Natural killer cell treated with Interleukin-12 subunit alpha and Interleukin-12 subunit beta and Interleukin-15 and Interleukin-18, amount 100 ng/mL, for 72 hours (primary cell): Measurements from ENCODE around the gene CDK9. TPM values are rescaled to one million over a fixed set of nuclear protein-coding genes. Genes with fewer than 3 reads are reported as not detected.

Source experiments
- ATAC-seq, 2 donors: fragments of 150-1000 bp; cut with Tn5 transposase in 1 of 2; sonication (Bioruptor Pico), chemical (Tn5 transposase) in 1 of 2; 2 replicates each; pipeline ENCODE4 v1.10.0; 2021
- DNase-seq: peaks from one replicate; pipeline ENCODE4 v3.0.0; 2022; ENCODE audit warnings: low spot score
- H3K27ac Mint-ChIP-seq, 2 donors: 1 replicate in 1 of 2; 2 replicates in 1 of 2; pipeline ENCODE4 v1.8.0; 2022; ENCODE audit warnings: mixed read lengths in 2 of 2, mild to moderate bottlenecking in 1 of 2, moderate library complexity in 1 of 2
- H3K27me3 Mint-ChIP-seq, 2 donors: 1 replicate in 1 of 2; 2 replicates in 1 of 2; pipeline ENCODE4 v1.8.0; 2022; ENCODE audit warnings: mixed read lengths in 2 of 2
- H3K36me3 Mint-ChIP-seq: one replicate; pipeline ENCODE4 v1.8.0; 2022; ENCODE audit warnings: mixed read lengths
- H3K4me1 Mint-ChIP-seq, 2 donors: 1 replicate in 1 of 2; 2 replicates in 1 of 2; pipeline ENCODE4 v1.8.0; 2022; ENCODE audit warnings: low read depth in 2 of 2, mixed read lengths in 2 of 2, mild to moderate bottlenecking in 1 of 2
- H3K4me3 Mint-ChIP-seq: one replicate; pipeline ENCODE4 v1.8.0; 2022; ENCODE audit warnings: mixed read lengths
- H3K9me3 Mint-ChIP-seq: 2 replicates; pipeline ENCODE4 v1.8.0; 2022; ENCODE audit warnings: mixed read lengths
- total RNA-seq, 2 donors: library from RNA; stranded (reverse); gene quantifications; one replicate each; pipeline ENCODE4 v1.2.3, GENCODE V29; 2022

Gene CDK9
- 100 to 1,000 TPM; 119 to 132 TPM for total RNA-seq

DNA sequence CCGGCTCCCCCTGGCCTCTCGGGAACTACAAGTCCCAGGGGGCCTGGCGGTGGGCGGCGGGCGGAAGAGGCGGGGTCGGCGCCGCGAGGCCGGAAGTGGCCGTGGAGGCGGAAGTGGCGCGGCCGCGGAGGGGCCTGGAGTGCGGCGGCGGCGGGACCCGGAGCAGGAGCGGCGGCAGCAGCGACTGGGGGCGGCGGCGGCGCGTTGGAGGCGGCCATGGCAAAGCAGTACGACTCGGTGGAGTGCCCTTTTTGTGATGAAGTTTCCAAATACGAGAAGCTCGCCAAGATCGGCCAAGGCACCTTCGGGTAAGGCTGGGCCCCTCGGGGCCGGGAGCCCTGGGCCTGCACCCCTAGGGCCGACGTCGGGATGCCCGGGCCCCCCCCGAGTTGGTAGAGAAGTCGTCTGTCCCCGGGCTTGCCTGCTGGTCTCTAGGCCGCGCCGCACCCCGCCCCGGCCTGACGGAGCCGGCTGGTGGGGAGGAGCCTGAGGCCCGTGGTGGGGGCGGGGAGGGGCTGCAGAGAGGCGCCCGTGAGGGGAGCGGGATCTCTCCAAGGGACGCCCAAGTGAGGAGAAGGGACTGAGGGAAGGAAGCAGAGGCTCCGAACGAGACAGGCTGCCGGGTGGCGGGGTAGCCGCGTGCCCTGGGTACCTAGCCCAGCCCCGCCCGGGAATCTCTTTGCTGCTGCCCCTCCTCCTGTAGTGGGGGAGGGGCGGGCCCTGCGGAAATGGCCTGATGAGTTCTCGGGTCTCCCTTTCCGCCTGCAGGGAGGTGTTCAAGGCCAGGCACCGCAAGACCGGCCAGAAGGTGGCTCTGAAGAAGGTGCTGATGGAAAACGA is at the start of gene CDK9:
TSS of gene CDK9 (plus strand) at position 102 of the 840 bp plus-strand sequence. CDS start at position 217, 115 bp downstream.
- ATAC-seq (peak; percentile 80 to 87), DNase-seq (peak; percentile 97)
- Mint-ChIP-seq H3K4me1 (peaks cover 59 to 60% of the 10 kb centered on the region in 2 donors), H3K9me3 (no peaks in the 10 kb centered on the region), H3K27ac (peak within 1 kb of the TSS; percentile 88 to 91), H3K36me3 (peaks cover 13% of the 10 kb centered on the region), H3K4me3 (peak within 1 kb of the TSS; percentile 95), H3K27me3 (no peaks in the 10 kb centered on the region)

GRCh38 chr9:127738666-127739065 is 47.2 kb upstream of the CDK9 start:
- peak overlapping the region; percentile 50 to 69 for H3K27ac Mint-ChIP-seq
- H3K4me1 Mint-ChIP-seq = peaks cover 16% of the 10 kb centered on the region in 2 donors
- H3K27me3 Mint-ChIP-seq = no peaks in the 10 kb centered on the region
- H3K4me3 Mint-ChIP-seq = no peak overlapping the region
- DNase-seq (no peak), ATAC-seq (no peak)
- no peaks in the 10 kb centered on the region for H3K9me3 Mint-ChIP-seq
- H3K36me3 Mint-ChIP-seq = no peaks in the 10 kb centered on the region

- DNase-seq (no peak), ATAC-seq (no peak)
- H3K36me3 Mint-ChIP-seq = no peaks in the 10 kb centered on the region
- H3K4me1 Mint-ChIP-seq = peaks cover 9 to 12% of the 10 kb centered on the region in 2 donors
- no peaks in the 10 kb centered on the region for H3K27me3 Mint-ChIP-seq
- H3K4me3 Mint-ChIP-seq = no peak overlapping the region
- no peak overlapping the region for H3K27ac Mint-ChIP-seq
- H3K9me3 Mint-ChIP-seq = no peaks in the 10 kb centered on the region
Measured at GRCh38 chr9:127739614-127740330, 46.1 kb upstream of the CDK9 start.

- Mint-ChIP-seq H3K27me3 (no peaks in the 10 kb centered on the region), H3K4me3 (no peak overlapping the region), H3K36me3 (no peaks in the 10 kb centered on the region), H3K4me1 (peaks cover 0 to 2% of the 10 kb centered on the region in 2 donors), H3K27ac (peak overlapping the region; percentile 31 to 61), H3K9me3 (no peaks in the 10 kb centered on the region)
- ATAC-seq (peak in 1 of 2 donors; percentile 21), DNase-seq (no peak)
Measured at GRCh38 chr9:127741831-127742434, 43.9 kb upstream of the CDK9 start.

DNA sequence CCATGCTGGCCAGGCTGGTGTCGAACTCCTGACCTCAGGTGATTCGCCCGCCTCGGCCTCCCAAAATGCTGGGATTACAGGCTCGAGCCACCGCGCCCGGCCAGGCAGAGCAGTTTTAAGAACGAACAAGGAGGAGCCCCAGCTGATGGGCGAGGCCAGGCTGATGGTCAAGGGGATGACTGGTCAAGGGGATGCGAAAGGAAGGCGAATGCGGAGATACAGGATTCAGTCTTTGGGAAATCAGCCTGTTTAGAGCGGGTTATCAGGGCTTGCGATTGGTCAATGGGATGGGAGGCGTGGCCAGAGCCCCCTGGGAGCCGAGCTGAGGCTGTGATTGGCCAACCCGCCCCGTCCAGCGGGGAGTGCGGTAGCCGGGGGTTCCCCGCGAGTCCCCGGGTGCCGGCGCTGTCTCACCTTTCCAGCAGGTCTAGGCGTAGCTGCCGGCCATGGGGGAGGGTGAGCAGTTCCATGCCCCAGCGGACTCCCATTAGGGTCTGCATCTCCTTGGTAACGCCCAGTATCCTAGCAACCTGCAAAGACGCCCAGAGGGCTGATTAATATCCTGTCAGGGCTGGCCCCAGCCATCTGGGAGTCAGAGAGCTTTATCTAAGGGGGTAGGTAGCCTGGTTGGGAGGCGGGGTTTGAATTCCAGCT is 43.3 kb upstream of the CDK9 start:
- H3K9me3 Mint-ChIP-seq = no peaks in the 10 kb centered on the region
- peaks cover 0 to 8% of the 10 kb centered on the region in 2 donors for H3K4me1 Mint-ChIP-seq
- H3K27ac Mint-ChIP-seq = peak overlapping the region in 1 of 2 donors; percentile 61
- DNase-seq (no peak), ATAC-seq (no peak)
- H3K4me3 Mint-ChIP-seq = no peak overlapping the region
- no peaks in the 10 kb centered on the region for H3K36me3 Mint-ChIP-seq
- H3K27me3 Mint-ChIP-seq = no peaks in the 10 kb centered on the region

DNA sequence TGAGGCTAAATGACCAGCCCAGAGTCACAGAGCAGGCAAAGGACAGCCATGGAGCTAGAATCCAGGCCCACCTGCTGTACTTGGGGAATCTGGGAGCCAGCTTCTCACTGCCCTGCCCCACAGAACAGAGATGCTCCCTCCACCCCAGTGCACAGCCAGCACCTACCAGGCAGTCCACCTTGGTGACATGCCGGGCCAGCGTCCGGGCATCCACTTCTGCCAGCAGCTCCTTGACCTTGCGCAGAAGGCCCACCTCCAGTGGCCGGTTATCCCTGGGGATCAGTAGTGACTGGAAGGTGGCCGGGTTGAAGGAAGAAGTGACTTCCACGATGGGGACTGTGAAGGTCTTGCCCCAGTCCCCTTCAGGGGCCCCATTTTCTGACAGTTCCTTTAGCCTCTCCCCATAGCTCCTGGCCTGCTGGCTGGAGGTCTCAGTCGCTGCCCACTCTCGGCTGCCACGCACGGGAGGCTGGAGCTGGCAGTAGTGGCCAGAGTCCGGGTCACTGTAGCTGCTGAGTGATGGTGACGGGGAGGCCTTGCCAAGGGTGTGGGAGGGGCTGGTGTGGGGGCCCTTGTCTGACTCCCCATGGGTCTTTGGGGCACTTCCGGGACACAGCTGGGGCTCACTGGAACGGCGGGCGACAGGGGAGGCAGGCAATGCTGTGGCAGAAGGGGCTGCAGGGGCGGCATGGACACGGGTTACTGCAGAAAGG is 41.3 kb upstream of the CDK9 start:
- no peak for DNase-seq
- Mint-ChIP-seq H3K9me3 (no peaks in the 10 kb centered on the region), H3K27me3 (no peaks in the 10 kb centered on the region), H3K27ac (no peak overlapping the region), H3K36me3 (no peaks in the 10 kb centered on the region), H3K4me3 (no peak overlapping the region), H3K4me1 (peaks cover 0 to 12% of the 10 kb centered on the region in 2 donors)
- no peak for ATAC-seq

DNA sequence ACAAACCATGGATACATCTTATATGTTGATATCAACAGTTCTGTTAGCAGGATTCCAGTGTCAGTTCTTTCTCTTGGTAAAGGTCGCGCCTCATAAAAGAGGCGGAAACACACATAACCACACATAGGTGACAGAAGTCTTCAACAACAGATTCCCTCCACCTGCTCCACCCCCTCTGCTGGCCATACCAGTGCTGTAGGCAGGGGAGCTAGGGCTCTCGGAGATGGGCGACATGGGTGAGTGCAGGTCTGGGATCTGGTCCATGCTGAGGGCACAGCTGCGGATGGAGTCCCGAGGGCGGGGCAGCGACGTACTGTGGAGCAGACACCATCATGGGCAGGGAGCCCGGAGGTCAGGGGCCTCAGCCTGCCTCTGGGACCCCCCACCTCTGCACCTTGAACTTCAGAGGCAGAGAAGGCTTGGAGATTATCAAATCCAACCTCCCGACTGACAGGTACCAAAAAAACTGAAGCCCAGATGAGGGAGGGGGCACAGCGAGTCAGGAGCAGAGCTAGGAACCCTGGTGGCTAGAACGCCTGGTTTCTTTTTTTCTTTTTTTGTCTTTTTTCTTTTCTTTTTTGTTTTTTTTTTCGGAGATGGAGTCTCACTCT is 38.8 kb upstream of the CDK9 start:
- Mint-ChIP-seq H3K36me3 (peaks cover 5% of the 10 kb centered on the region), H3K27ac (peak overlapping the region in 1 of 2 donors; percentile 39), H3K4me1 (peaks cover 0 to 12% of the 10 kb centered on the region in 2 donors), H3K4me3 (no peak overlapping the region), H3K27me3 (no peaks in the 10 kb centered on the region), H3K9me3 (no peaks in the 10 kb centered on the region)
- ATAC-seq (no peak), DNase-seq (no peak)

- DNase-seq (no peak), ATAC-seq (no peak)
- H3K4me3 Mint-ChIP-seq = no peak overlapping the region
- H3K27ac Mint-ChIP-seq = no peak overlapping the region
- H3K4me1 Mint-ChIP-seq = peaks cover 0 to 17% of the 10 kb centered on the region in 2 donors
- H3K36me3 Mint-ChIP-seq = peaks cover 5% of the 10 kb centered on the region
- no peaks in the 10 kb centered on the region for H3K27me3 Mint-ChIP-seq
- H3K9me3 Mint-ChIP-seq = no peaks in the 10 kb centered on the region
Measured at GRCh38 chr9:127749090-127749787, 36.6 kb upstream of the CDK9 start.

- Mint-ChIP-seq H3K36me3 (peaks cover 5% of the 10 kb centered on the region), H3K4me3 (no peak overlapping the region), H3K4me1 (peaks cover 0 to 17% of the 10 kb centered on the region in 2 donors), H3K27ac (peak overlapping the region in 1 of 2 donors; percentile 28), H3K9me3 (no peaks in the 10 kb centered on the region), H3K27me3 (no peaks in the 10 kb centered on the region)
- DNase-seq = no peak
- ATAC-seq = no peak
Measured at GRCh38 chr9:127751269-127752054, 34.4 kb upstream of the CDK9 start.

GRCh38 chr9:127753148-127753547 is 32.7 kb upstream of the CDK9 start:
- ATAC-seq (no peak), DNase-seq (no peak)
- H3K27ac Mint-ChIP-seq = peak overlapping the region in 1 of 2 donors; percentile 72
- H3K4me1 Mint-ChIP-seq = peaks cover 0 to 5% of the 10 kb centered on the region in 2 donors
- no peaks in the 10 kb centered on the region for H3K9me3 Mint-ChIP-seq
- no peak overlapping the region for H3K4me3 Mint-ChIP-seq
- no peaks in the 10 kb centered on the region for H3K27me3 Mint-ChIP-seq
- peaks cover 5% of the 10 kb centered on the region for H3K36me3 Mint-ChIP-seq

- H3K27ac Mint-ChIP-seq = no peak overlapping the region
- peaks cover 5% of the 10 kb centered on the region for H3K36me3 Mint-ChIP-seq
- no peaks in the 10 kb centered on the region for H3K27me3 Mint-ChIP-seq
- H3K9me3 Mint-ChIP-seq = no peaks in the 10 kb centered on the region
- peaks cover 0 to 7% of the 10 kb centered on the region in 2 donors for H3K4me1 Mint-ChIP-seq
- DNase-seq = no peak
- H3K4me3 Mint-ChIP-seq = no peak overlapping the region
- ATAC-seq = no peak
Measured at GRCh38 chr9:127753622-127754021, 32.2 kb upstream of the CDK9 start.
